Smooth muscle cell (in vitro differentiated cells): ENCODE results near the gene MMP8. TPM values are rescaled to one million over a fixed set of nuclear protein-coding genes. Genes with fewer than 3 reads are reported as not detected.

Experiments used
- DNase-seq: peaks from one replicate; lab custom pipeline; 2025; ENCODE audit not compliant: unreplicated experiment; lab: John Stamatoyannopoulos, UW
- H2AFZ ChIP-seq: fragments of 200-600 bp; sonication (generic); 2 replicates; pipeline ENCODE4 v1.6.0; 2016; ENCODE audit warnings: antibody characterized with exemption, low read depth, mild to moderate bottlenecking
- H3F3A ChIP-seq: fragments of 200-600 bp; sonication (generic); 2 replicates; pipeline ENCODE4 v1.6.0; 2017; ENCODE audit warnings: antibody characterized with exemption, low read depth
- H3K27ac ChIP-seq: fragments of 200-600 bp; sonication (generic); 2 replicates; pipeline ENCODE4 v1.5.1; 2016; ENCODE audit warnings: low read depth, mild to moderate bottlenecking
- H3K27me3 ChIP-seq: fragments of 200-600 bp; sonication (generic); 2 replicates; pipeline ENCODE4 v1.6.1; 2016; ENCODE audit warnings: low read depth, mild to moderate bottlenecking
- H3K36me3 ChIP-seq: fragments of 200-600 bp; sonication (generic); 2 replicates; pipeline ENCODE4 v1.5.1; 2016; ENCODE audit warnings: low read depth
- H3K4me1 ChIP-seq: fragments of 200-600 bp; sonication (generic); 2 replicates; pipeline ENCODE4 v1.5.1; 2016; ENCODE audit warnings: low read depth
- H3K4me2 ChIP-seq: fragments of 200-600 bp; sonication (generic); 2 replicates; pipeline ENCODE4 v1.6.0; 2016; ENCODE audit warnings: mild to moderate bottlenecking
- H3K4me3 ChIP-seq: fragments of 200-600 bp; sonication (generic); 2 replicates; pipeline ENCODE4 v1.5.1; 2016; ENCODE audit warnings: mild to moderate bottlenecking
- H3K79me2 ChIP-seq: fragments of 200-600 bp; sonication (generic); 2 replicates; pipeline ENCODE4 v1.6.0; 2016; ENCODE audit warnings: low read depth, mild to moderate bottlenecking
- H3K9ac ChIP-seq: fragments of 200-600 bp; sonication (generic); 2 replicates; pipeline ENCODE4 v1.6.0; 2016; ENCODE audit warnings: low read depth
- H3K9me3 ChIP-seq: fragments of 200-600 bp; sonication (generic); replicated peaks from 2 replicates; pipeline ENCODE4 v1.5.1; 2016; ENCODE audit warnings: low read depth
- H4K20me1 ChIP-seq: fragments of 200-600 bp; sonication (generic); 2 replicates; pipeline ENCODE4 v1.6.0; 2016; ENCODE audit warnings: low read depth
- CTCF ChIP-seq: fragments of 200-600 bp; sonication (generic); IDR thresholded peaks from 2 replicates; pipeline ENCODE4 v1.5.1; 2017; ENCODE audit warnings: borderline replicate concordance, mild to moderate bottlenecking, antibody characterized with exemption; ENCODE audit not compliant: insufficient read depth, poor library complexity, severe bottlenecking
- WGBS: methylation state at CpG from one replicate; pipeline ENCODE4 v1.1.7; 2016; ENCODE audit warnings: low lambda C conversion rate; 5-methylcytosine and 5-hydroxymethylcytosine counted together
- polyA plus RNA-seq: library from polyadenylated mRNA; unstranded; fragments of >200 nt; fragmentation: Nextera tagmentation; extraction: Ambion mirVana; gene quantifications from 2 replicates; pipeline ENCODE4 v1.2.1, GENCODE V29; 2016
- total RNA-seq: library from RNA; depleted of rRNA; stranded (reverse); fragments of >200 nt; gene quantifications from 2 replicates; pipeline ENCODE4 v1.2.3, GENCODE V29; 2014

Gene MMP8
- total and polyA plus RNA-seq, 2 experiments from 2014 or later: 0.81 TPM; not detected in 1

- 82% methylated on average over 13 of the region's 13 CpGs for WGBS
- no peaks in the 10 kb centered on the region for H4K20me1 ChIP-seq
- H3K27ac ChIP-seq: no peak overlapping the region
- H3K9ac ChIP-seq: no peak overlapping the region
- peak; percentile 12 for TF ChIP-seq CTCF
- H3K36me3 ChIP-seq: no peaks in the 10 kb centered on the region
- H3K9me3 ChIP-seq: no peaks in the 10 kb centered on the region
- no peaks in the 10 kb centered on the region for H3K79me2 ChIP-seq
- H3K4me2 ChIP-seq: no peak overlapping the region
- H2AFZ ChIP-seq: no peak overlapping the region
- H3F3A ChIP-seq: no peaks in the 10 kb centered on the region
- H3K4me1 ChIP-seq: no peaks in the 10 kb centered on the region
- H3K27me3 ChIP-seq: no peaks in the 10 kb centered on the region
- no peak for DNase-seq
- no peak overlapping the region for H3K4me3 ChIP-seq
Observed at GRCh38 chr11:102664001-102664752, 60.6 kb downstream of the MMP8 start.

GRCh38 chr11:102662607-102663006 is 62.1 kb downstream of the MMP8 start:
- H3K9ac ChIP-seq: no peak overlapping the region
- H3K4me2 ChIP-seq: no peak overlapping the region
- H3K4me3 ChIP-seq: no peak overlapping the region
- no peaks in the 10 kb centered on the region for H3F3A ChIP-seq
- H3K27ac ChIP-seq: no peak overlapping the region
- H2AFZ ChIP-seq: no peak overlapping the region
- H3K36me3 ChIP-seq: no peaks in the 10 kb centered on the region
- H3K4me1 ChIP-seq: no peaks in the 10 kb centered on the region
- H3K9me3 ChIP-seq: no peaks in the 10 kb centered on the region
- no peak for TF ChIP-seq CTCF
- no peaks in the 10 kb centered on the region for H3K79me2 ChIP-seq
- no peaks in the 10 kb centered on the region for H4K20me1 ChIP-seq
- no peaks in the 10 kb centered on the region for H3K27me3 ChIP-seq
- no peak for DNase-seq

Other genes with a start within 250 kb of the MMP8 start
- gene MMP7, start 194.2 kb downstream of the MMP8 start, total RNA-seq: 8.0 and 12.6 TPM in 2 replicates
- gene MMP7, start 194.2 kb downstream of the MMP8 start, polyA plus RNA-seq: 4.3 and 16.4 TPM in 2 replicates
- 0.49 TPM in 1 of 2 replicates, not detected in the other for gene MMP20, start 99.6 kb downstream of the MMP8 start, total RNA-seq
- 0.46 and 0.87 TPM in 2 replicates for gene MMP20, start 99.6 kb downstream of the MMP8 start, polyA plus RNA-seq
- gene MMP27, start 19.2 kb downstream of the MMP8 start, total RNA-seq: not detected in 2 replicates
- gene MMP27, start 19.2 kb downstream of the MMP8 start, polyA plus RNA-seq: not detected in 2 replicates
- 4.0 and 7.3 TPM in 2 replicates for gene MMP10, start 55.7 kb upstream of the MMP8 start, total RNA-seq
- 1.1 and 6.7 TPM in 2 replicates for gene MMP10, start 55.7 kb upstream of the MMP8 start, polyA plus RNA-seq
- 27.8 and 38.3 TPM in 2 replicates for gene MMP1, start 73.2 kb upstream of the MMP8 start, total RNA-seq
- 9.1 and 24.0 TPM in 2 replicates for gene MMP1, start 73.2 kb upstream of the MMP8 start, polyA plus RNA-seq
- 2.8 and 4.3 TPM in 2 replicates for gene MMP3, start 118.7 kb upstream of the MMP8 start, total RNA-seq
- gene MMP3, start 118.7 kb upstream of the MMP8 start, polyA plus RNA-seq: 2.0 and 3.2 TPM in 2 replicates
- 7.7 and 10.7 TPM in 2 replicates for gene MMP12, start 150.0 kb upstream of the MMP8 start, total RNA-seq
- gene MMP12, start 150.0 kb upstream of the MMP8 start, polyA plus RNA-seq: 0.62 and 6.0 TPM in 2 replicates
- gene MMP13, start 230.8 kb upstream of the MMP8 start, total RNA-seq: 2.0 and 3.0 TPM in 2 replicates
- 0.72 and 1.1 TPM in 2 replicates for gene MMP13, start 230.8 kb upstream of the MMP8 start, polyA plus RNA-seq